Caco-2 (cell line): ENCODE results near the gene KLHL17. TPM values are rescaled to one million over a fixed set of nuclear protein-coding genes. Genes with fewer than 3 reads are reported as not detected.
A peak's percentile ranks its signal among the peaks of the same experiment; 100 is the strongest.

Experiments used
- BruUV-seq: library from RNA; stranded (reverse); fragments of 400-500 nt; replicated peaks from 2 replicates; lab custom pipeline; 2021; lab: Mats Ljungman, UMichigan
- CTCF ChIA-PET: fragments of 300-600 bp; sonication (Branson Sonifier 250); formaldehyde crosslinking; loops from one replicate; lab custom pipeline; 2022; ENCODE audit warnings: antibody characterized with exemption; lab: Charles Lee
- POLR2A ChIA-PET: fragments of 300-600 bp; sonication (Branson Sonifier 250); formaldehyde crosslinking; loops from one replicate; lab custom pipeline; 2022; ENCODE audit warnings: antibody characterized with exemption; lab: Charles Lee
- DNase-seq, 2 experiments: peaks; one replicate each; pipeline versions ENCODE4 v3.0.0 to v3.0.0-alpha.2; 2020 to 2022
- H3K27me3 ChIP-seq: replicated peaks from 2 replicates; pipeline ENCODE4 v1.6.0; 2011; ENCODE audit warnings: low read length; ENCODE audit not compliant: control insufficient read depth, insufficient read depth
- H3K36me3 ChIP-seq: 2 replicates; pipeline ENCODE4 v1.5.1; 2011; ENCODE audit warnings: low read length; ENCODE audit not compliant: control insufficient read depth, insufficient read depth
- H3K4me1 ChIP-seq: fragments of 250-450 bp; sonication (Bioruptor Pico); 2 replicates; pipeline ENCODE4 v1.5.1; 2020; ENCODE audit warnings: mild to moderate bottlenecking
- H3K4me3 ChIP-seq: 2 replicates; pipeline ENCODE4 v1.5.1; 2011; ENCODE audit warnings: low read depth, mild to moderate bottlenecking, control low read depth, low read length
- H3K9me3 ChIP-seq: fragments of 250-450 bp; sonication (Bioruptor Pico); 2 replicates; pipeline ENCODE4 v1.5.1; 2020; ENCODE audit warnings: mild to moderate bottlenecking, moderate library complexity
- H3K27ac Mint-ChIP-seq: one replicate; pipeline ENCODE4 v1.8.0; 2022; ENCODE audit warnings: mixed read lengths; ENCODE audit not compliant: unreplicated experiment
- H3K27me3 Mint-ChIP-seq: one replicate; pipeline ENCODE4 v1.8.0; 2022; ENCODE audit warnings: mixed read lengths; ENCODE audit not compliant: insufficient read depth, unreplicated experiment
- H3K36me3 Mint-ChIP-seq: one replicate; pipeline ENCODE4 v1.8.0; 2022; ENCODE audit warnings: mild to moderate bottlenecking, mixed read lengths; ENCODE audit not compliant: insufficient read depth, unreplicated experiment
- H3K4me1 Mint-ChIP-seq: one replicate; pipeline ENCODE4 v1.8.0; 2022; ENCODE audit warnings: low read depth, mixed read lengths; ENCODE audit not compliant: unreplicated experiment
- H3K4me3 Mint-ChIP-seq: one replicate; pipeline ENCODE4 v1.8.0; 2022; ENCODE audit warnings: mild to moderate bottlenecking, moderate library complexity, mixed read lengths; ENCODE audit not compliant: unreplicated experiment
- H3K9me3 Mint-ChIP-seq: one replicate; pipeline ENCODE4 v1.8.0; 2022; ENCODE audit warnings: mixed read lengths; ENCODE audit not compliant: unreplicated experiment
- CTCF ChIP-seq, 2 experiments: fragments of 200-600 bp in 1 of 2; IDR thresholded peaks; 1 replicate in 1 of 2; 2 replicates in 1 of 2; pipeline versions ENCODE4 v1.5.1 to v1.8.0; 2011 to 2022; ENCODE audit warnings: antibody characterized with exemption in 1 of 2, control low read depth in 1 of 2, inconsistent platforms in 1 of 2, low read depth in 1 of 2, low read length in 1 of 2, mild to moderate bottlenecking in 1 of 2, moderate library complexity in 1 of 2; ENCODE audit not compliant: insufficient read depth in 1 of 2, severe bottlenecking in 1 of 2, unreplicated experiment in 1 of 2
- intact Hi-C: fragments of 100-400 bp; cut with micrococcal nuclease; formaldehyde crosslinking; loops from one replicate; pipeline ENCODE4 v1.10.0; 2022; ENCODE audit not compliant: unreplicated experiment
- total RNA-seq: library from RNA; stranded (reverse); gene quantifications from 2 replicates; pipeline ENCODE4 v1.2.3, GENCODE V29; 2022

Gene KLHL17
- total RNA-seq, 1 experiment from 2014 or later: 33.1 TPM

- intact Hi-C loops: no loop called here
- Histone ChIP-seq H3K9me3 (no peaks in the 10 kb centered on the region), H3K4me3 (peak within 1 kb of the TSS; percentile 66), H3K27me3 (no peaks in the 10 kb centered on the region), H3K36me3 (no peaks in the 10 kb centered on the region), H3K4me1 (no peaks in the 10 kb centered on the region; the same call in 1 of the 2 replicates)
- Mint-ChIP-seq H3K36me3 (peaks cover 26% of the 10 kb centered on the region), H3K27me3 (no peaks in the 10 kb centered on the region), H3K4me3 (peak within 1 kb of the TSS; percentile 94), H3K4me1 (no peaks in the 10 kb centered on the region), H3K9me3 (no peaks in the 10 kb centered on the region), H3K27ac (peak within 1 kb of the TSS; percentile 91)
- CTCF ChIA-PET: interaction anchor here (0.6 to 1.5 kb wide), 3 partner anchors 12 to 50 kb away, joined by 3 to 9 read pairs (median 5); no protein-coding TSS in a partner anchor
- peak; percentile 81 to 83 for DNase-seq
- BruUV-seq: no TSS peak
- TF ChIP-seq CTCF (IDR thresholded peaks at IDR 0.05; ENCODE audit: insufficient read depth in 1 of 2, low read depth in 1 of 2, low read length in 1 of 2, severe bottlenecking in 1 of 2, unreplicated experiment in 1 of 2): no peak
- POLR2A ChIA-PET: interaction anchor here (0.6 to 1.1 kb wide), 2 partner anchors 16 to 47 kb away, joined by 3 to 5 read pairs; no protein-coding TSS in a partner anchor
These were observed 52.9 kb downstream of the KLHL17 start, which contains the start of gene ISG15 for GRCh38 chr1:1013105-1013921. ISG15 (plus strand) TSS chr1:1013497; CDS start chr1:1013574, 77 bp downstream.

- CTCF ChIA-PET: interaction anchor here (0.6 to 1.5 kb wide), 3 partner anchors 13 to 49 kb away, joined by 3 to 9 read pairs (median 5); no protein-coding TSS in a partner anchor
- TSS peak; percentile 94 for BruUV-seq
- peaks cover 3% of the 10 kb centered on the region; the same call in 1 of the 2 replicates for H3K4me1 ChIP-seq
- peak overlapping the region; percentile 94 for H3K4me3 Mint-ChIP-seq
- H3K4me1 Mint-ChIP-seq: no peaks in the 10 kb centered on the region
- POLR2A ChIA-PET: interaction anchor here (0.6 to 1.1 kb wide), 2 partner anchors 17 to 47 kb away, joined by 3 to 5 read pairs; no protein-coding TSS in a partner anchor
- no peak for DNase-seq
- H3K27me3 Mint-ChIP-seq: no peaks in the 10 kb centered on the region
- H3K27me3 ChIP-seq: no peaks in the 10 kb centered on the region
- no peaks in the 10 kb centered on the region for H3K9me3 ChIP-seq
- H3K36me3 ChIP-seq: no peaks in the 10 kb centered on the region
- peak overlapping the region; percentile 66 for H3K4me3 ChIP-seq
- intact Hi-C loops: loop anchor here (2.0 kb wide), 1 partner anchor 45 kb away; no protein-coding TSS in a partner anchor
- peak overlapping the region; percentile 91 for H3K27ac Mint-ChIP-seq
- TF ChIP-seq CTCF (IDR thresholded peaks at IDR 0.05; ENCODE audit: insufficient read depth in 1 of 2, low read depth in 1 of 2, low read length in 1 of 2, severe bottlenecking in 1 of 2, unreplicated experiment in 1 of 2): no peak
- peaks cover 22% of the 10 kb centered on the region for H3K36me3 Mint-ChIP-seq
- H3K9me3 Mint-ChIP-seq: no peaks in the 10 kb centered on the region
These were observed 53.7 kb downstream of the KLHL17 start for GRCh38 chr1:1013922-1014648.
